Measurements from ENCODE around the gene BCAS3.
"Not testable (repeated sequence)": the region's sequence is repeated elsewhere in the genome, so short reads cannot be mapped to it uniquely, and the experiment has no call there.

The BCAS3 gene

DNA sequence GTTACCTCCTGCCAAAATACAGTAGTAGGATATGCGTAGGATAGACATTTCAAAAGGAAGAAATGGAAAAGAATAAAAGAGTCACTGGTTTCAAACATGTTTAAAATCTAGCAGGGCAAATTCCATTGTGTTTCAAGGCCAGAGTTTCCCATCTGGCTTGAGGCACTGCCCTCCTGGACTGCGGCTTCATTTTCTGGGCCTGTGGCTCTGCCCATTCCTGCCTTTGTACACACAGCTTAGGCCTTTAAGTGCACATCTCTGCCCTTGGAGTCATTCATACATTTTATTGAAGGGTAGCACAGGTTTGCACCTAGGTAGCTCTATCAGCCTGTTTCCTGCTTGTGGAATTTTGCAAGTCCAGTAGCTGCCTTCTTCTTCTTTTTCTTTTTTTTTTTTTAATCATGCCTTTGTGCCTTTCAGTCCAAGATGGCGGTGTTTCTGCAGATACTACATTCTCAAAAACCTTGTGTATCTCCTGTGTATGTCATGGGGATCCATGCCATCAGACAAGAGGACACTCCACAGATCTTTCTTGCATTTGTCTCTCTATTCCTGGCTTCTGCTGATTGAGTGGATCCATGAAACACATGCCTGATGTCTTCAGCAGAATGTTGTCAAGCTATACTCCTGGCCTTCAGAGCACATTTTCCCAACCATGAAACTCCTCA lies 282.9 kb downstream of the BCAS3 start:
- CTCF ChIA-PET = no interaction called here

DNA sequence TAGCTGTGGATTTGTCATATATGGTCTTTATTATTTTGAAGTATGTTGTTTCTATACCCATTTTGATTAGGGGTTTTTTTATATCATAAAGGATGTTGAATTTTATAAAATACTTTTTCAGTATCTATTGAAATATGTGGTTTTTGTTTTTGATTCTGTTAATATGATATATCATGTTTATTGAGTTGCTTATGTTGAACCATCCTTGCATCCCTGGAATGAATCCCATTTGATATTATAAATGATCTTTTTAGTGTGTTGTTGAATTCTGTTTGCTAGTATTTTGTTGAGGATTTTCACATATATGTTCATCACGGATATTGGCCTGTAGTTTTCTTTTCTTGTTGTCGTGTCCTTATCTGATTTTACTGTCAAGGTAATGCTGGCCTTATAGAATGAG lies 286.5 kb downstream of the BCAS3 start:
- no peak for DNase-seq (ENCODE audit: extremely low spot score)
- POLR2A ChIA-PET = no interaction called here
- CTCF ChIA-PET = interaction anchor here (1.9 kb wide), 1 partner anchor 8 kb away, joined by 5 read pairs; no protein-coding TSS in a partner anchor
- TF ChIP-seq, protein P1, sequence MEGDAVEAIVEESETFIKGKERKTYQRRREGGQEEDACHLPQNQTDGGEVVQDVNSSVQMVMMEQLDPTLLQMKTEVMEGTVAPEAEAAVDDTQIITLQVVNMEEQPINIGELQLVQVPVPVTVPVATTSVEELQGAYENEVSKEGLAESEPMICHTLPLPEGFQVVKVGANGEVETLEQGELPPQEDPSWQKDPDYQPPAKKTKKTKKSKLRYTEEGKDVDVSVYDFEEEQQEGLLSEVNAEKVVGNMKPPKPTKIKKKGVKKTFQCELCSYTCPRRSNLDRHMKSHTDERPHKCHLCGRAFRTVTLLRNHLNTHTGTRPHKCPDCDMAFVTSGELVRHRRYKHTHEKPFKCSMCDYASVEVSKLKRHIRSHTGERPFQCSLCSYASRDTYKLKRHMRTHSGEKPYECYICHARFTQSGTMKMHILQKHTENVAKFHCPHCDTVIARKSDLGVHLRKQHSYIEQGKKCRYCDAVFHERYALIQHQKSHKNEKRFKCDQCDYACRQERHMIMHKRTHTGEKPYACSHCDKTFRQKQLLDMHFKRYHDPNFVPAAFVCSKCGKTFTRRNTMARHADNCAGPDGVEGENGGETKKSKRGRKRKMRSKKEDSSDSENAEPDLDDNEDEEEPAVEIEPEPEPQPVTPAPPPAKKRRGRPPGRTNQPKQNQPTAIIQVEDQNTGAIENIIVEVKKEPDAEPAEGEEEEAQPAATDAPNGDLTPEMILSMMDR (IDR thresholded peaks at IDR 0.05; ENCODE audit: control extremely low read depth, extremely low read depth, low read depth, missing control alignments) = no peak

More for the DNA sequence above, 282.9 kb downstream of the BCAS3 start:
- POLR2A ChIA-PET = no interaction called here
- DNase-seq (ENCODE audit: extremely low spot score) = no peak
- TF ChIP-seq, protein P1 (IDR thresholded peaks at IDR 0.05; ENCODE audit: control extremely low read depth, extremely low read depth, low read depth, missing control alignments) = no peak

- CTCF ChIA-PET = interaction anchor here (0.7 kb wide), 1 partner anchor 415 kb away, joined by 3 read pairs; no protein-coding TSS in a partner anchor
- POLR2A ChIA-PET = no interaction called here
- no peak for DNase-seq (ENCODE audit: extremely low spot score)
- TF ChIP-seq, protein P1 (IDR thresholded peaks at IDR 0.05; ENCODE audit: control extremely low read depth, extremely low read depth, low read depth, missing control alignments) = no peak
These were observed 290.6 kb downstream of the BCAS3 start for GRCh38 chr17:60968266-60968665.

DNA sequence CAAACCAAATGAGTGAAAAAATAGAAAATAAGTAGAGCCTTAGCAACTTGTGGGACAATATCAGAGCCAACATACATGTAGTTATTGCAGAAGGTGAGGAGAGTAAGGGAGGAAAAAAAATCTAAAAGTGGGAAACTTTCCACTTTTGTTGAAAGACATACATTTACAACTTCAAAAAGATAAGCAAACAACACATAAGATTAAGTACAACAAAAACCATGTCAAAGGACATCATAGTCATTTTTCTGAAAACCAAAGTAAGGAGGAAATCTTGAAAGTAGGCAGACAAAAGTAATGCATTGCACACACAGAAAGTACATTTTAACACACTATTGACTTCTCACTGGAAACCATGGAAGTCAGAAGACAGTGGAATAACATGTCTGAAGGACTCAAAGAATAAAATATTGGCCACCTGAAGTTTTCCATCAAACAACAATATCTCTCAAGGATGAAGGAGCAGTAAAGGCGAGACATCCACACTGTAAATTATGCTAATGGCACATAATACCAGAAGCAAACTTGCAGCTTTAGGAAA lies 291.9 kb downstream of the BCAS3 start:
- ChIA-PET CTCF (no interaction called here), POLR2A (no interaction called here)
- DNase-seq (ENCODE audit: extremely low spot score) = no peak
- TF ChIP-seq, protein P1 (IDR thresholded peaks at IDR 0.05; ENCODE audit: control extremely low read depth, extremely low read depth, low read depth, missing control alignments) = no peak

DNA sequence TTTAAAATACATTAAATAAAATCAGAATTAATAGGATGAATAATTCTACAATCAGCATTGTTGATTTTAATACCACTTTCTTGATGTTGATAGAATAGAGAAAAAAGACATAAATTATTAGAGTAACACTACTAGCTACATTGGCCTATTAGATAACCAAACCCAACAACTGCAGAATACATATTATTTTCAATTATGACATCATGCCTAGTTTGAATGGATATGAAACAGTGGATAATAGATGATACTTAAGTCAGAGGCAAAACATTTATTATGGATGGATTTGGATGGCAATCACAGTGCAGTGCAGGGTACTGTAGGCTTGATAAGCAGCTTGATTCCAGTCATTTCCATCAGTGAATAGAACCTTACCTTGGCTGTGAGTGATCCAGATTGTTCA lies 293.1 kb downstream of the BCAS3 start:
- POLR2A ChIA-PET = no interaction called here
- DNase-seq (ENCODE audit: extremely low spot score) = no peak
- CTCF ChIA-PET = interaction anchor here (1.0 to 1.3 kb wide), 5 partner anchors 15 to 580 kb away, joined by 3 to 4 read pairs (median 3); no protein-coding TSS in a partner anchor
- TF ChIP-seq, protein P1 (IDR thresholded peaks at IDR 0.05; ENCODE audit: control extremely low read depth, extremely low read depth, low read depth, missing control alignments) = no peak

DNA sequence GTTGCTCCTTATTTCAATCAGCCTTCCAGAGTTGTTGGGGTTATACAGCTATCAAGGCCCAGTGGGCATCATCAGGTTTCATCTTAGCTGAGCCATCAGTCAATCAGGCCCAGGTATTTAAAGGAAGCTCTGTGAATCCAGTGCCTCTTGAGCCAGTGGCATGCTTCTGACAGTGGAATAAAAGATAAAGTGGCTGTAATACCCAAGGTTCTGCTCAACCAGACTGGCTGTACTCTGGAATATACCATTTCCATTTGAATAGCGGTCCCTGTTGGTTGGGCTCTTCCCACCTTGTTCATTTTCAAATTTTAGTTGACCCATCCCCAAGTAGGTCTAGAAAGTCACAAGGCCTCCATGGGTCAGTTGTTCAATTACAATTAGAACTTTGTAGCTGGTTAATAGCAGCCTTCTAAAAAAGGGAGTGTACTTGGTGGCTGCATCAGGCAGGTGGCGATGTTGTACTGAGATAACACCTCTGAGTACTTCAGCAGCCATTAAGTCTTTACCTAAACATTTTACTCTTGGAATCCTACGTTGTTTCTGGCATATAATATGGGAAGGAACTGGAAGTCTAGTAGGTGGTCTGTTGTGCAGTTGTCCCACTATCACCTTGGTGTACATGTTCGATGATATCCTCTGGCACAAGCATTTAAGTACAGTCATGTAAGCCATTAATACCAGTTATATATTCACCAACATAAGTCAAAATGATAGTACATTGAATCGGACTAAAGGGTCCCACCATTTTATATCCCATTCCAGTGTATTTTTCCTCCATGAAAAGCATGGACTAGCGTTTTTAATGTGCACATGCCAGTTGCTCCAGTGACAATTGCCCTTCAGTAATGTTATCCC lies 294.1 kb downstream of the BCAS3 start:
- peak; percentile 42 for DNase-seq (ENCODE audit: extremely low spot score)
- ChIA-PET POLR2A (no interaction called here), CTCF (interaction anchor here (0.6 to 1.7 kb wide), 15 partner anchors 8 to 617 kb away, joined by 3 to 5 read pairs (median 3); no protein-coding TSS in a partner anchor)
- TF ChIP-seq, protein P1 (IDR thresholded peaks at IDR 0.05; ENCODE audit: control extremely low read depth, extremely low read depth, low read depth, missing control alignments) = peak; percentile 59

- POLR2A ChIA-PET; DNase-seq (ENCODE audit: extremely low spot score); CTCF ChIA-PET: not testable (repeated sequence)
These were observed 299.2 kb downstream of the BCAS3 start for GRCh38 chr17:60976861-60977260.
